ENCODE measurements around the gene INPP4B.

Gene INPP4B

DNA sequence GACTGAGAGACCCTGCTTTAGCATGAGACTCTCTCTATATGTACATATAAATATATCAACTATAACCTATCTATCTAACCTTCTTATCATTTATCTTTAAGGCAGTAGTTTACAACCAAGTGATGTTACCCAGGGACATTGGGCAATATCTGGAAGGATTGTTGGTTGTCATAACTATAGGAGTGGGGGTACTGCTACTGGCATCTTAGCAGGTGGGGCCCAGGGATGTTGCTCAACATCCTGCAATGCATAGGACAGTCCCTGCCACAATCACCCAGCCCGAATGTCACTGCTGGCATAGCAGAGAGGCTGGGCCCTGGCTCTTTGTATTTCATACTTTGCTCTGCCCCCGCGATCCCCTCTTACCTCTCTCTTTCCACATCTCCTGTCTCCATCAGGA, 812.0 kb downstream of the INPP4B start:
- TF ChIP-seq ZFX (IDR thresholded peaks at IDR 0.05; ENCODE audit: borderline replicate concordance) (no peak), CTCF (IDR thresholded peaks at IDR 0.05) (no peak)
- H3K27ac ChIP-seq = no peak overlapping the region

DNA sequence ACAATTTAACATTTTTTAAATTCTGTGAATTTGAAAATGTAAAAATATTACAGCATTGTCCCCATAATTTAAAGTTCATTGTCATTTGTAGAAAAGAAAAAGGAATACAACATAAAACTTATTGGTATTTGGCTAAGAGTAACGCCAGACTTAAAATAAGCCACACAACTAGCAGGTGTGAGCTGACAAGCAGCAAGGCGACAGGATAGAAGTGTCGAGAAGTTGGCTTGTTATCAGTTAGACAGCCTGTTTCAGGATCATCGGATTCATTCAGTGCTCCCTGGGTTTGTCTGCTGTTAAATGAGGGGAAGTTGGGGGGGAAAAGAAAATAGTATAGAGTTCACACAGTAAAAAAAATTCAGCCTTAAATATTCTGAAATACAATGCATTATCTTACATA, 816.1 kb downstream of the INPP4B start:
- no peak for TF ChIP-seq ZFX (IDR thresholded peaks at IDR 0.05; ENCODE audit: borderline replicate concordance)
- TF ChIP-seq CTCF (IDR thresholded peaks at IDR 0.05) = no peak
- H3K27ac ChIP-seq = no peak overlapping the region

DNA sequence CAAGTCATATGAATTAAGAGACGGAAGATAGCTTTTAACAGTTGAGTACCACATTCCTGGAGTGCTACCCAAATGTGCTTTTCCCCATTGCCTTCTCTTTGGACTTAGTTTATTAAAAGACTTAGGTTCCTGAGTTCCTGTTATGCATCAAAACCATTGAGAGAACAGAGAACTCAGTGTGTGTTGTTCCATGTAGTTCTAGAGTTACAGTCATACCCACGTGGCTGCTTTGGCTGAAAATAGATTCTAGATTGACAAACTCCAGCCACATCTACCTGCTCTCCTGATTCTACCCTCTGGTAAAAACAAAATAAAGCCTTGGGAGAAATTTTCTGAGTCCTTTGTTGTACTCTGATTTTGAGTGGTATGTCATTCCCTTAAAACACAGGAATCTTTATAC, 824.3 kb downstream of the INPP4B start:
- no peak for TF ChIP-seq CTCF (IDR thresholded peaks at IDR 0.05)
- TF ChIP-seq ZFX (IDR thresholded peaks at IDR 0.05; ENCODE audit: borderline replicate concordance) = no peak
- H3K27ac ChIP-seq = peak overlapping the region; percentile 17; the same call in 1 of the 2 replicates

- no peak overlapping the region for H3K27ac ChIP-seq
- TF ChIP-seq CTCF (IDR thresholded peaks at IDR 0.05) (no peak), ZFX (IDR thresholded peaks at IDR 0.05; ENCODE audit: borderline replicate concordance) (no peak)
Measured at GRCh38 chr4:142021181-142021580, 824.9 kb downstream of the INPP4B start.

- H3K27ac ChIP-seq = no peak overlapping the region
Measured at GRCh38 chr4:142016031-142016430, 830.1 kb downstream of the INPP4B start.

DNA sequence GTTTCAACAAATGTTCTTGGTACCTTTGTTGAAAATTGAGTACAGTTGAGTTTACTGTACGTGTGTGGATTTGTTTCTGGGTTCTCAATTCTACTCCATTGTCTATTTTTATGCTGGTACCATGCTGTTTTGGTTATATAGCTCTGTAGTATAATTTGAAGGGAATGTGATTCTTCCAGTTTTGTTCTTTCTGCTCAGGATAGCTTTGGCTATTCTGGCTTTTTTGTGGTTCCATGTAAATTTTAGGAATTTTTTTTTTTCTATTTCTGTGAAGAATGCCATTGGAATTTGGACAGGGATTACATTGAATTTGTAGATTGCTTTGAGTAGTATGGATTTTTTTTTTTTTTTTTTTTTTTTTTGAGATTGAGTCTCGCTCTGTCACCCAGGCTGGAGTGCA, 836.4 kb downstream of the INPP4B start:
- TF ChIP-seq ZFX (IDR thresholded peaks at IDR 0.05; ENCODE audit: borderline replicate concordance) = no peak
- TF ChIP-seq CTCF (IDR thresholded peaks at IDR 0.05) = no peak
- H3K27ac ChIP-seq = no peak overlapping the region

More at GRCh38 chr4:142016031-142016430, 830.1 kb downstream of the INPP4B start:
- TF ChIP-seq CTCF (IDR thresholded peaks at IDR 0.05) (no peak), ZFX (IDR thresholded peaks at IDR 0.05; ENCODE audit: borderline replicate concordance) (no peak)

GRCh38 chr4:142005519-142005918, 840.6 kb downstream of the INPP4B start:
- H3K27ac ChIP-seq = no peak overlapping the region
- TF ChIP-seq CTCF (IDR thresholded peaks at IDR 0.05) = no peak
- no peak for TF ChIP-seq ZFX (IDR thresholded peaks at IDR 0.05; ENCODE audit: borderline replicate concordance)

Measured in 22Rv1 (cell line).